Spinal cord (tissue), 10 donors: Measurements from ENCODE around the gene C1orf116. TPM values are rescaled to one million over a fixed set of nuclear protein-coding genes. Genes with fewer than 3 reads are reported as not detected.

Source experiments
- DNase-seq, 6 donors: peaks; one replicate each; pipeline versions ENCODE4 v3.0.0 to v3.0.0-alpha.2; 2013 to 2015; ENCODE audit warnings: low spot score in 6 of 6, low read depth in 4 of 6
- H3K27ac ChIP-seq: one replicate; pipeline ENCODE4 v1.5.1; 2013; ENCODE audit warnings: low read depth, low read length, control low read depth
- H3K27me3 ChIP-seq: one replicate; pipeline ENCODE4 v1.6.1; 2013; ENCODE audit warnings: low read length; ENCODE audit not compliant: control insufficient read depth, insufficient read depth
- H3K36me3 ChIP-seq: one replicate; pipeline ENCODE4 v1.6.1; 2013; ENCODE audit warnings: low read length; ENCODE audit not compliant: control insufficient read depth, insufficient read depth
- H3K4me1 ChIP-seq: one replicate; pipeline ENCODE4 v1.6.1; 2013; ENCODE audit warnings: low read length; ENCODE audit not compliant: control insufficient read depth, insufficient read depth
- H3K4me3 ChIP-seq: one replicate; pipeline ENCODE4 v1.5.1; 2013; ENCODE audit warnings: low read depth, low read length, control low read depth
- H3K9me3 ChIP-seq: one replicate; pipeline ENCODE4 v1.6.1; 2013; ENCODE audit warnings: low read length; ENCODE audit not compliant: control insufficient read depth, insufficient read depth
- WGBS: methylation state at CpG from one replicate; pipeline ENCODE4 v1.1.5; 2013; ENCODE audit warnings: missing lambda C conversion rate; ENCODE audit not compliant: insufficient coverage; 5-methylcytosine and 5-hydroxymethylcytosine counted together
- polyA plus RNA-seq, 2 donors: library from polyadenylated mRNA; unstranded; fragments of 120-200 nt; gene quantifications; one replicate each; pipeline ENCODE4 v1.2.1, GENCODE V29; 2013; ENCODE audit not compliant: insufficient read length in 2 of 2
- total RNA-seq, 2 donors: library from RNA; depleted of rRNA in 1 of 2; stranded (reverse); fragments of 120-200 nt in 1 of 2; fragments of >200 nt in 1 of 2; gene quantifications; one replicate each; pipeline versions ENCODE4 v1.2.3 to v1.2.4, GENCODE V29; 2013 to 2014
- donor health status: healthy.

The C1orf116 gene
- total and polyA plus RNA-seq, 4 donors = 0.10 to 0.30 (median 0.18) TPM

DNA sequence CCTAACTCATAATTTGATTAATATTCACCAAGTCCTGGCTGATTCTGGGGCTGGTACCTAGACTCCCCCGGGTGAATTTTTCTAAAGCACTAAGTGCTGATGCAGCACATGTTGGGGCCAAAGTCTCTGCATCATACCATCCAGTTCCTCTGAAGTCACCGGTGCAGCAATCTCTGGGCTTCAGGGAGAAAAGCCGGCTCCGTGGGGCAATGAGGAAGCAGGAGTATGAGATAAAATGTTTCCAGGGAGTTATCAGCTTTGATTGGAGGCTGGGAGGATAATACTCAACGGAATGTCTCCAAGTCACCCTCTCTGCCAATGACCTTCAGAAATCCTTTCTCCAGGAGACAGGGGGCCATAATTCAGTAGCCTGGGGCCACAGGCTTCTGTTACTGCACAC lies 63.5 kb downstream of the C1orf116 start:
- Histone ChIP-seq H3K27me3 (no peaks in the 10 kb centered on the region), H3K27ac (no peak overlapping the region), H3K36me3 (no peaks in the 10 kb centered on the region), H3K4me1 (no peaks in the 10 kb centered on the region), H3K9me3 (no peaks in the 10 kb centered on the region), H3K4me3 (no peak overlapping the region)
- WGBS = 100% methylated on average over 1 of the region's 5 CpGs
- DNase-seq = no peak

Other genes with a start within 250 kb of the C1orf116 start
- gene IL20, start 167.1 kb downstream of the C1orf116 start, total RNA-seq = not detected
- gene IL20, start 167.1 kb downstream of the C1orf116 start, polyA plus RNA-seq = not detected
- not detected for gene IL24, start 135.3 kb downstream of the C1orf116 start, total RNA-seq
- under 1 TPM; 0.29 to 0.52 TPM for gene IL24, start 135.3 kb downstream of the C1orf116 start, polyA plus RNA-seq
- gene FCMR, start 110.8 kb downstream of the C1orf116 start, total RNA-seq = 1 to 10 TPM in 1 of 2 donors, under 1 TPM in 1; 0.89 to 1.3 TPM
- gene FCMR, start 110.8 kb downstream of the C1orf116 start, polyA plus RNA-seq = 1 to 10 TPM; 1.9 TPM
- gene PIGR, start 86.3 kb downstream of the C1orf116 start, total RNA-seq = under 1 TPM; 0.10 to 0.33 TPM
- under 1 TPM in 1 of 2 donors, not detected in 1; 0.03 TPM for gene PIGR, start 86.3 kb downstream of the C1orf116 start, polyA plus RNA-seq
- under 1 TPM in 1 of 2 donors, not detected in 1; 0.20 TPM for gene FCAMR, start 62.3 kb downstream of the C1orf116 start, total RNA-seq
- under 1 TPM in 1 of 2 donors, not detected in 1; 0.12 TPM for gene FCAMR, start 62.3 kb downstream of the C1orf116 start, polyA plus RNA-seq
- gene YOD1, start 18.5 kb upstream of the C1orf116 start, total RNA-seq = 10 to 100 TPM; 12.2 to 29.0 TPM
- gene YOD1, start 18.5 kb upstream of the C1orf116 start, polyA plus RNA-seq = 10 to 100 TPM in 1 of 2 donors, 1 to 10 TPM in 1; 7.5 to 12.9 TPM
- 10 to 100 TPM; 13.3 to 15.7 TPM for gene PFKFB2, start 20.5 kb upstream of the C1orf116 start, total RNA-seq
- 10 to 100 TPM; 10.7 to 11.0 TPM for gene PFKFB2, start 20.5 kb upstream of the C1orf116 start, polyA plus RNA-seq
- gene C4BPB, start 56.1 kb upstream of the C1orf116 start, total RNA-seq = under 1 TPM in 1 of 2 donors, not detected in 1; 0.20 TPM
- gene C4BPB, start 56.1 kb upstream of the C1orf116 start, polyA plus RNA-seq = under 1 TPM; 0.13 to 0.32 TPM
- under 1 TPM in 1 of 2 donors, not detected in 1; 0.20 TPM for gene C4BPA, start 71.5 kb upstream of the C1orf116 start, total RNA-seq
- gene C4BPA, start 71.5 kb upstream of the C1orf116 start, polyA plus RNA-seq = under 1 TPM; 0.11 to 0.50 TPM